HepG2 (cell line): ENCODE data around the gene UROS. TPM values are rescaled to one million over a fixed set of nuclear protein-coding genes. Genes with fewer than 3 reads are reported as not detected.

ENCODE experiments used
- ARNT2 ChIP-seq: sonication (generic); formaldehyde crosslinking; IDR thresholded peaks from 2 replicates; pipeline ENCODE4 v1.8.0; 2022; ENCODE audit warnings: mild to moderate bottlenecking, low read depth, missing genetic modification reagents, moderate library complexity
- ATM ChIP-seq: fragments of 450-650 bp; IDR thresholded peaks from 2 replicates; pipeline ENCODE4 v1.7.1; 2017; ENCODE audit warnings: mild to moderate bottlenecking, borderline replicate concordance
- CAMTA2 ChIP-seq: sonication (generic); formaldehyde crosslinking; IDR thresholded peaks from 2 replicates; pipeline ENCODE4 v1.4.0; 2020; ENCODE audit warnings: mild to moderate bottlenecking, missing genetic modification reagents, borderline replicate concordance
- ELF3 ChIP-seq: IDR thresholded peaks from 2 replicates; pipeline ENCODE4 v1.6.1; 2016; ENCODE audit warnings: missing genetic modification reagents, missing compliant biosample characterization
- FLYWCH1 ChIP-seq: sonication (generic); formaldehyde crosslinking; IDR thresholded peaks from 2 replicates; pipeline ENCODE4 v1.8.1; 2023; ENCODE audit warnings: mild to moderate bottlenecking, missing genetic modification reagents
- KDM6A ChIP-seq: IDR thresholded peaks from 2 replicates; pipeline ENCODE4 v1.6.1; 2016; ENCODE audit warnings: low read depth
- KLF16 ChIP-seq, 2 experiments: sonication (generic) in 1 of 2; formaldehyde crosslinking in 1 of 2; IDR thresholded peaks; 2 replicates each; pipeline versions ENCODE4 v1.6.1 to v1.8.0; 2016 to 2023; ENCODE audit warnings: missing genetic modification reagents in 2 of 2, missing compliant biosample characterization in 1 of 2
- KLF9 ChIP-seq: IDR thresholded peaks from 2 replicates; pipeline ENCODE4 v1.6.1; 2016; ENCODE audit warnings: low read depth
- MBD4 ChIP-seq: IDR thresholded peaks from 2 replicates; pipeline ENCODE4 v1.6.1; 2012; ENCODE audit warnings: low read length, inconsistent platforms, borderline replicate concordance
- MIER2 ChIP-seq: IDR thresholded peaks from 2 replicates; pipeline ENCODE4 v1.6.1; 2016; ENCODE audit warnings: missing biosample characterization, missing genetic modification reagents
- NFRKB ChIP-seq: fragments of 450-650 bp; IDR thresholded peaks from 2 replicates; pipeline ENCODE4 v1.6.1; 2017
- NFYB ChIP-seq: sonication (generic); formaldehyde crosslinking; IDR thresholded peaks from 2 replicates; pipeline ENCODE4 v1.4.0; 2020; ENCODE audit warnings: missing genetic modification reagents
- PHF5A ChIP-seq: IDR thresholded peaks from one replicate; pipeline ENCODE4 v1.6.1; 2018; ENCODE audit warnings: low read depth, missing genetic modification reagents; ENCODE audit not compliant: unreplicated experiment
- SP4 ChIP-seq: sonication (generic); formaldehyde crosslinking; IDR thresholded peaks from 2 replicates; pipeline ENCODE4 v1.8.1; 2023; ENCODE audit warnings: mild to moderate bottlenecking, missing genetic modification reagents
- TBX2 ChIP-seq: sonication (generic); formaldehyde crosslinking; IDR thresholded peaks from 2 replicates; pipeline ENCODE4 v1.5.0; 2020; ENCODE audit warnings: missing genetic modification reagents, mild to moderate bottlenecking, borderline replicate concordance
- ZFP37 ChIP-seq: sonication (generic); formaldehyde crosslinking; IDR thresholded peaks from 2 replicates; pipeline ENCODE4 v1.4.0; 2020; ENCODE audit warnings: missing genetic modification reagents, borderline replicate concordance
- ZNF143 ChIP-seq: sonication (generic); formaldehyde crosslinking; IDR thresholded peaks from 2 replicates; pipeline ENCODE4 v1.4.0; 2020; ENCODE audit warnings: missing genetic modification reagents
- ZNF263 ChIP-seq: sonication (generic); formaldehyde crosslinking; IDR thresholded peaks from 2 replicates; pipeline ENCODE4 v1.4.0; 2020; ENCODE audit warnings: missing genetic modification reagents
- ZNF350 ChIP-seq: sonication (generic); formaldehyde crosslinking; IDR thresholded peaks from 2 replicates; pipeline ENCODE4 v1.4.0; 2020; ENCODE audit warnings: mild to moderate bottlenecking, low read depth, missing genetic modification reagents, borderline replicate concordance
- ZNF441 ChIP-seq: sonication (generic); formaldehyde crosslinking; IDR thresholded peaks from 2 replicates; pipeline ENCODE4 v1.7.0; 2021; ENCODE audit warnings: missing genetic modification reagents, borderline replicate concordance
- polyA plus RNA-seq, 8 experiments: library from polyadenylated mRNA; depleted of rRNA in 3 of 8; stranded (reverse) in 7 of 8; unstranded in 1 of 8; fragments of >200 nt; fragmentation: Illumina TruSeq in 4 of 8; extraction: Trizol in 4 of 8; gene quantifications; 2 replicates each; pipeline versions ENCODE4 v1.2.1 to v1.2.3, GENCODE V29; 2011 to 2016; ENCODE audit warnings: low read depth in 4 of 8, missing spikeins in 1 of 8, mixed read lengths in 1 of 8; ENCODE audit not compliant: insufficient read depth in 1 of 8
- total RNA-seq, 5 experiments: library from RNA; depleted of rRNA; stranded (reverse); fragments of >200 nt; fragmentation: Illumina TruSeq; extraction: Trizol; gene quantifications; 2 replicates each; pipeline ENCODE4 v1.2.3, GENCODE V29; 2016; ENCODE audit warnings: low read depth in 1 of 5
- TF ChIP-seq, protein P1 (sequence below): sonication (generic); formaldehyde crosslinking; IDR thresholded peaks from 2 replicates; pipeline ENCODE4 v1.4.0; 2020; ENCODE audit warnings: missing genetic modification reagents, mild to moderate bottlenecking, borderline replicate concordance
- TF ChIP-seq, protein P2 (sequence below): sonication (generic); formaldehyde crosslinking; IDR thresholded peaks from 2 replicates; pipeline ENCODE4 v1.8.0; 2022; ENCODE audit warnings: missing genetic modification reagents, low read depth, mild to moderate bottlenecking, borderline replicate concordance
- TF ChIP-seq, protein P3 (sequence below), 2 experiments: sonication (generic) in 1 of 2; formaldehyde crosslinking in 1 of 2; IDR thresholded peaks; 2 replicates each; pipeline versions ENCODE4 v1.4.0 to v1.6.1; 2016 to 2020; ENCODE audit warnings: borderline replicate concordance in 1 of 2, low read depth in 1 of 2, mild to moderate bottlenecking in 1 of 2, missing genetic modification reagents in 1 of 2

The UROS gene
- total and polyA plus RNA-seq, 2 of the 13 experiments (the other 11 are each of a cell fraction or from before 2014, with no cell fraction given), result 14.8 to 49.9 TPM

DNA sequence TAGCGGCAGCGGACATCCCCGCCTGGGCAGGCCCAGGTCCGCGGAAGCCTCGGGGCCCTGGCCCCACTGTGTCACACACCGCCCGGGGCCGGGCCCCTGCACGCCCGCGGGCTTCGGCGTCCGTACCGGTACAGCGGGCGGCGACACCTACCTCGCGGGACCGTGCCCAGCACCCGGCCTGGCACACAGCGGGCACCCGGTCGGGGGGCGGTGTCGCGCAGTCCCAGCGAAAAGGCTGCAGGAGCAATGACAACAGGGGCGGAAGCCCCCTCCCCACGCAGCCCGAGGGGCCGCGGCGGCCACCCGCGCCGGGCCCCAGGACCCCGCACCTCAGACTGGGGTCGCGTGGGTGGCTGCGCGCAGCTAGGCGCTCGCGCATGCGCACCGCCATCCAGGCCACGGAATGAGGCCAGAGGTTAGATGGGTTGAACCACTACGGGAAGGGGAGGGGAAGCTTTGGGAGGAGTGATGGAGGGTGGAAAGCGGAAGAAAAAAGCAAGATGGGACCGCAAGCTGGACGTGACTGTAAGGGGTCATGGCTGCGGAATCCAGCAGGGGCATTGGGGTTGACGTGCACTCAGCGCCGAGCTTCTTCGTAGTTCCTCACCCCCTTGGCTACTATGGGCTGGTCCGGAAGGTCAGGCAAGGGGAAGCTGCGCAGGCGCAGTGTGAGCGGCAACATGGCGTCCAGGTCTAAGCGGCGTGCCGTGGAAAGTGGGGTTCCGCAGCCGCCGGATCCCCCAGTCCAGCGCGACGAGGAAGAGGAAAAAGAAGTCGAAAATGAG lies at the start of gene UROS, which contains the start of gene BCCIP (continued):
- TF ChIP-seq NFRKB (no peak), PHF5A (CRISPR knock-in tag) (no peak), MIER2 (CRISPR knock-in tag) (no peak), ELF3 (CRISPR knock-in tag) (no peak), ARNT2 (0 out of 2 replicates have a peak, but pooled peaks have one; percentile 38), ATM (no peak), ZNF350 (CRISPR knock-in tag) (peak; percentile 38; the same call in 1 of the 2 replicates), TBX2 (CRISPR knock-in tag) (0 out of 2 replicates have a peak, but pooled peaks have one; percentile 41), FLYWCH1 (CRISPR knock-in tag) (no peak), ZFP37 (CRISPR knock-in tag) (no peak), KLF9 (no peak), KLF16 (CRISPR knock-in tag; IDR thresholded peaks at IDR 0.05) (0 out of 4 replicates have a peak, but pooled peaks of 1 of the 2 experiments have one; percentile 14), NFYB (CRISPR knock-in tag) (no peak; the same call in 1 of the 2 replicates), KDM6A (CRISPR knock-in tag) (no peak), ZNF263 (CRISPR knock-in tag) (no peak), ZNF441 (no peak), CAMTA2 (CRISPR knock-in tag) (no peak), SP4 (CRISPR knock-in tag) (peak; percentile 34; the same call in 1 of the 2 replicates), MBD4 (no peak), ZNF143 (no peak)
- TF ChIP-seq, protein P1, sequence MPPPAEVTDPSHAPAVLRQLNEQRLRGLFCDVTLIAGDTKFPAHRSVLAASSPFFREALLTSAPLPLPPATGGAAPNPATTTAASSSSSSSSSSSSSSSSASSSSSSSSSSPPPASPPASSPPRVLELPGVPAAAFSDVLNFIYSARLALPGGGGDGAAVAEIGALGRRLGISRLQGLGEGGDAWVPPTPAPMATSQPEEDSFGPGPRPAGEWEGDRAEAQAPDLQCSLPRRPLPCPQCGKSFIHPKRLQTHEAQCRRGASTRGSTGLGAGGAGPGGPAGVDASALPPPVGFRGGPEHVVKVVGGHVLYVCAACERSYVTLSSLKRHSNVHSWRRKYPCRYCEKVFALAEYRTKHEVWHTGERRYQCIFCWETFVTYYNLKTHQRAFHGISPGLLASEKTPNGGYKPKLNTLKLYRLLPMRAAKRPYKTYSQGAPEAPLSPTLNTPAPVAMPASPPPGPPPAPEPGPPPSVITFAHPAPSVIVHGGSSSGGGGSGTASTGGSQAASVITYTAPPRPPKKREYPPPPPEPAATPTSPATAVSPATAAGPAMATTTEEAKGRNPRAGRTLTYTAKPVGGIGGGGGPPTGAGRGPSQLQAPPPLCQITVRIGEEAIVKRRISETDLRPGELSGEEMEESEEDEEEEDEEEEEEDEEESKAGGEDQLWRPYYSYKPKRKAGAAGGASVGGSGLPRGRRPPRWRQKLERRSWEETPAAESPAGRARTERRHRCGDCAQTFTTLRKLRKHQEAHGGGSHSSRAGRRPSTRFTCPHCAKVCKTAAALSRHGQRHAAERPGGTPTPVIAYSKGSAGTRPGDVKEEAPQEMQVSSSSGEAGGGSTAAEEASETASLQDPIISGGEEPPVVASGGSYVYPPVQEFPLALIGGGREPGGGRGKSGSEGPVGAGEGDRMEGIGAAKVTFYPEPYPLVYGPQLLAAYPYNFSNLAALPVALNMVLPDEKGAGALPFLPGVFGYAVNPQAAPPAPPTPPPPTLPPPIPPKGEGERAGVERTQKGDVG, result no peak
- TF ChIP-seq, protein P2, sequence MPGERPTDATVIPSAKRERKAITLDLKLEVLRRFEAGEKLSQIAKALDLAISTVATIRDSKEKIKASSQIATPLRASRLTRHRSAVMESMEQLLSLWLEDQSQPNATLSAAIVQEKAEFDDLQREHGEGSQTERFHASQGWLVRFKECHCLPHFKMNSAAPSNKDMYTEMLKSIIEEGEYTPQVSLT, result no peak
- TF ChIP-seq, protein P3, sequence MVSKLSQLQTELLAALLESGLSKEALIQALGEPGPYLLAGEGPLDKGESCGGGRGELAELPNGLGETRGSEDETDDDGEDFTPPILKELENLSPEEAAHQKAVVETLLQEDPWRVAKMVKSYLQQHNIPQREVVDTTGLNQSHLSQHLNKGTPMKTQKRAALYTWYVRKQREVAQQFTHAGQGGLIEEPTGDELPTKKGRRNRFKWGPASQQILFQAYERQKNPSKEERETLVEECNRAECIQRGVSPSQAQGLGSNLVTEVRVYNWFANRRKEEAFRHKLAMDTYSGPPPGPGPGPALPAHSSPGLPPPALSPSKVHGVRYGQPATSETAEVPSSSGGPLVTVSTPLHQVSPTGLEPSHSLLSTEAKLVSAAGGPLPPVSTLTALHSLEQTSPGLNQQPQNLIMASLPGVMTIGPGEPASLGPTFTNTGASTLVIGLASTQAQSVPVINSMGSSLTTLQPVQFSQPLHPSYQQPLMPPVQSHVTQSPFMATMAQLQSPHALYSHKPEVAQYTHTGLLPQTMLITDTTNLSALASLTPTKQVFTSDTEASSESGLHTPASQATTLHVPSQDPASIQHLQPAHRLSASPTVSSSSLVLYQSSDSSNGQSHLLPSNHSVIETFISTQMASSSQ (IDR thresholded peaks at IDR 0.05; ENCODE audit: low read depth), result no peak
- TF ChIP-seq, protein P3 (CRISPR knock-in tag; IDR thresholded peaks at IDR 0.05; ENCODE audit: borderline replicate concordance), result no peak
